GM21360 (cell line): ENCODE data around the gene NOX4.
"Not testable (repeated sequence)": the region's sequence is repeated elsewhere in the genome, so short reads cannot be mapped to it uniquely, and the experiment has no call there.

Experiments used
- ATAC-seq: cut with Tn5 transposase; IDR thresholded peaks from one replicate; pipeline ENCODE4 v1.9.1; 2021; ENCODE audit warnings: mild to moderate bottlenecking, moderate library complexity; ENCODE audit not compliant: unreplicated experiment

The NOX4 gene

DNA sequence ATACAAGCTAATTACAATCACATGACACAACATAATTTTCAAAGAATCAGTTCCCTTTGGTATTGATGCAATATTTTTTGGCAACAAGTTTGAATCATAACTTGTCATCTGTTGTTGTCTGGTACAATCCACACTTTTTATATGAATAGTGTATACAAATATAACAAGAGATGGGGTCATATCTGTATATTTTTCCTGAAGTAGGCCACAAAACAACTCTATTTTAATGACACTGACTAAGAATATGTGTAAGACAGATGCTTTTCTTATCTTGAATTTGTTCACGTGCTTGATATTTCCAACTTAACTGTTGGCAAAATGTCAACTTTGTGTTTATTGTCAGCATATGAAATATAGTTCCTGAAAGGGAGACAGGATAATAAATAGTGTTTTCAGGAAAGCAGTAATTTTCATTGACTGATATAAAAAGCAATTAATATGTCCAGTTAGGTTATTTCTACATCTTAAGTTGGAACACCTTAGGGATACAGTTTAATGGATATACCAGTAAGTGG is 27.9 kb downstream of the NOX4 start:
- ATAC-seq: no peak

DNA sequence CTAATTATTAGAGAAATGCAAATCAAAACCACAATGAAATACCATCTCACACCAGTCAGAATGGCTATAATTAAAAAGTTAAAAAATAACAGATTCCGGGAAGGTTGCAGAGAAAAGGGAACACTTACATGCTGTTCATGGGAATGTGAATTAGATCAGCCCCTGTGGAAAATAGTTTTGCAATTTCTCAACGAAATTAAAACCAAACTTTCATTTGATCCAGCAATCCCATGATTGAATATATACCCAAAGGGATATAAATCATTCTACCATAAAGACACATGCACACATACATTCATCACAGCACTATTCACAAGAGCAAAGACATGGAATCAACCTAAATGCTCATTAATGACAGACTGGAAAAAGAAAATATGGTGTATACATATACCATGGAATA is 32.5 kb downstream of the NOX4 start:
- no peak for ATAC-seq

DNA sequence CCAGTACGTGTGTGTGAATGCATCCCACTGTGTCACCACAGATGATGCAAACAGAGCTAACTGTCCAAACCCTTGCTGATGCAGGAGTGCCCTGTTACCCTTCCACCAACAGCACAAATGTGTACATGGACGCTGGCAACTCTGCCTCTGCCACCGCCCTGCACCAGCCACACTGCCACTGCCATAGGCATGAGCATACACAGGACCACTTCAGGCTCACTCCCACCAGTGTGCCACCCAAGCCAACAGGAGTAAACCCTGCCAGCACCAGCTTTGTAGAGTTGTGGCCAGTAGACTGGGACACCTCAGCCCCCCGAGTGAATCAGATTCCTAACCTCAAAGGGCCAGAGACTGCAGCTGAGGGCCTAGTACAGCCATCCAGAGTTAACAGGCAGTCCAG is 34.0 kb downstream of the NOX4 start:
- no peak for ATAC-seq

DNA sequence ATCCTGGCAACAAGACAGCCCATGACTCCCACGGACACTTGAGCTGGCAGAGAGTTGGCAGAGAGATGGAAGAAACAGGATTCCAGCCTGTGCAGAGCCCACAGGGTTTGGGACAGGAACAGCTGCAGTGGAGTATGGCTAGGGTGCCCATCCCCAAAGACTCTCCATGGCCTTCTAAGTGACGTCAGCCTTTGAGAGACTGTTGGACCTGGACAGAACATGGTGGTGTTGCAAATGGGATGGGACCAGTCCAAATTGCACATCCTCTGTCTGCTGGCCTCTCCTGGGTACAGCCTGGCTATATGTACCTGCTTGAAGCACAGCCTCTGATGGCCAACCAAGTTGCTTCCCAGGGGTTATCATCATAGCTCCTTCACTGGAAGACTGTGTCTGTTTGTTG is 34.5 kb downstream of the NOX4 start:
- ATAC-seq: no peak

DNA sequence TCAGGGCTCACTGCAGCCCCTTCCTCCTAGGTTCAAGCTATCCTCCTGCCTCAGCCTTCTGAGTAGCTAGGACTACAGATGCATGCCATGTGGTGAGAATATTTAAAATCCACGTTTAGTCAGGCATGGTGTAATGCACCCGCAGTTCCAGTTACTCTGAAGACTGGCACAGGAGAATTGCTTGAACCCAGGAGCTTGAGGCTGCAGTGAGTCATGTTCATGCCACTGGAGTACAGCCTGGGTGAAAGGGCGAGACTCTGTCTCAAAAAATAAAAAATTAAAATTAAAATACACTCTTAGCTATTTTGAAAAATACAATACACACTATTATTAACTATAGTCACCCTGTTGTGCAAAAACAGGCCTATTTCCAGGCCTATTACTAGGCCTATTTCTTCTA is 38.4 kb downstream of the NOX4 start:
- ATAC-seq: no peak

DNA sequence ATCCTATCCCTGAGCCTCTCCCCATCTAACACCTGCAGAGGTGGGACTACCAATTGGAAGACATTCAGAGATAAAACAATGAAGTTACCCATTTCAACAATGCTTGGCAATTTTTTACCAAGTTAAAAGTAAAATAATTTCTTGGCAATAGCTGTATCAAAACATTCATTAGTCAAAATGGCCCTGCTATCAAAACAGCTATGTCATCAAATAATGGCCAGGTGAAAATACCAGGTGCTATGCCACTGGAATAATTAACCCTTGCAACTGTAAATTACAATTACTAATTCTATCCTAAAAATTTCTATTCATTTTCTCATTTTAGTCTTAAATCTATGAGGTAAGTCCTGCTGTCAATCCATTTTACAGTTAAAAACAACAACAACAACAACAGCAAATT is 43.3 kb downstream of the NOX4 start:
- ATAC-seq: no peak

DNA sequence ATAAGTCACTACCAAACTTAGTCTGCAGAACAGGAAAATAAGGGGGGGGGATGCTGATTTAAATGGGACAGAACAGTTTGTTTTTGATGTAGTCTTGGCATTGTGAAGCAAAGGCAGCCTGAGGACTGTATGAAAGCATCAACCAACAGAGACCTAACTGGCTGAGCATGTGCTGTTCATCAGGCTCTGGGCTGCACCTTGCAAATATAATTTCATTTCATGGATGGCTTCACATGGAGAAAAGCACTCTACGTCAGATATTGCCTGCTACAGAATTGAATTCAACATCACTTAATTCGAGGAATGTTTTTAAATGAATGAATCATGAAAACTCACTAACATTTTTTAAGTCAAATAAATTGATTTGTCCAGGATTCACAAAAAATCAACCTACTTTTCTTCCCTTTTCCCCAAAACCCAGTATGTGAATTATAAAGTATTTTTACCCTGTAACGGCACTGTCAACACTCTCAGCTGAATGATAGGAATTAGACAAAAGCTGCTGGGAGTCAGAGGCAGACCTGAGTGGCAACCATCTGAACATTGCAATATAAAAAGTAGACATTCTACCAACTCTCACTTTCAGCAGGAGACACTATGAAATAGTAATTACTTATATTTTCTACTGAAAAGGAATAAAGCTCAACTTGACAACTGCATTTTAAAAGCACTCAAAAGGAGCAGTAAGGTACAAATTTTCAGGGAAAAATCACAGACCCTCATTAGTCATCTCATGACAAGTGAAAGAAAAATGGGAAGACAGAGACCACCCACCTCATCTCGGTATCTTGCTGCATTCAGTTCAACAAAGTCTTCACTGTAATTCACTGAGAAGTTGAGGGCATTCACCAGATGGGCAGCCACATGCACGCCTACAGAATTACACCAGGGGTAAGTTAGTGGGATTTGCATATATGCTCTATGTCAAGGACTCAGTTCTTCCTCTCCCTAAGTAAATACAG is 47.5 kb downstream of the NOX4 start:
- no peak for ATAC-seq

DNA sequence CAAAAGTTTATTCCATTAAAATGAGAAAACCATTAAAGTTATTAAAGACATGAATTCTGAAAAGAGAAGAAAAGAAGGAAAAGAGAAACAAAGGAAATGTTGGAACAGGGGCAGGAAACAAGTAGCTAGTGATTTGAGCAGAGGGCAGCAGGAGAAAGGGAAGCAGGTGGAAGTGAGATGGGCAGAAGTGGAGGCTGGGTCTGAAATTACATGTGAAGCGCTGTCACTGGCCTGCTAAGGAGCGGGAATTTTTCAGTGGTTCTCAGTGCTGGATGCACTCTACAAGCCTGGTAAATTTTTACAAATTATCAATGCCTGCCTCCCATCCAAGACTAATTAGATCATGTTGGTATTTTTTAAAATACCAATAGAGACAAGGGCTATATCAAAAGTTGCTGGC is 48.4 kb downstream of the NOX4 start:
- no peak for ATAC-seq

DNA sequence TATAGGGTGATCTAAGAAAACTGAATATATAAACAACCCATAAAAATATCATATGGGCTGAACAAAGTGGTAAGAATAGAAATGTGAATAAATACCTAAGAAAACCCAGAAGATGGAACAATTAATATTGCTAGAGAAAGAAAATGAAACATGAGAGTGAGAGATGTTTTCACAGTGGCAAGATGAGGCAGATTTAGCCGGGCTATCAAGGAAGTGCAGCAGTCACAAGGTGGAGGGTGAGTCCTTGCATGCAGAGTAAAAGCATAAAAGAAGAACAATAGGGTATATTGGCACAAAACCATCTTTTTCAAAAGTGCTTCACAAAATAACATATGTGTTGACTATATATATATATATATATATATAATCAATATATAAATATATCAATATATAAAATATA is 49.6 kb downstream of the NOX4 start:
- ATAC-seq: no peak

DNA sequence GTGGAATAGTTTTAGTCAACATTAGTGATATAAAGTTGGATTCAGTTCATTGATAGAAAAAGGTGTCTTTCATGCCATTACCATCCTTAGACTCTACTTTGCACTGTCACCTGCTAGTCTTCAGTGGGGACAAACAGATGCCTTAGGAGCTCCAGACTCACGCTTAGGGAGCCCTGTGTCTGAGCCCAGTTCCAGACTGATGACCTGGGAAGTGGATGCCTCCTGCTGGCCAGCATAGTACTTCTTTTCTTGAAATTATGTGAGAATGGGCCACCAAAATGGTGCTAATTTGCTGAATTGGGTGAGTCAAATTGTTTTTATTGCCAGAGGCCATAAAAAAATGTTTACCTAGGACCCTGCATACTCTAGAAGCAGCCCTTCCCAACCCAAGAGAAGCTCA is 53.9 kb downstream of the NOX4 start:
- ATAC-seq: no peak

DNA sequence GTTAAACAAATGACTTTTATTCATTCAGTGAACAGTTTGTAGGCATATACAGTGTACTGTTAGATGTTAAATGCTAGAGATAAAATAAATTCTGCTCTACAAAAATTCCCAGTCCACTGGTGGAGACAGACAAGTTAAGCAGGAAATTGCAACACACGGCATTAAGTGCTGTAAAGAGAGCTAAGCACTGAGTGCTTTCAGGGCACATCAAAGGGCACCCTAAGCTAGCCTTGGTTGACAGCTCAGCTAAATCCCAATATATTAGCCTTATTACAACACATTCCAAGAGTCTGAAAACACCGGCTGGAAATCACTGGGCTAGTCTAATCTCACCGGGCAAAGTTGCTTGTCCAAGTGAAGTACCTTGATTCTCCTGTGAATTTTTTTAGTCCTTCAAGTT is 55.1 kb downstream of the NOX4 start:
- ATAC-seq: no peak

DNA sequence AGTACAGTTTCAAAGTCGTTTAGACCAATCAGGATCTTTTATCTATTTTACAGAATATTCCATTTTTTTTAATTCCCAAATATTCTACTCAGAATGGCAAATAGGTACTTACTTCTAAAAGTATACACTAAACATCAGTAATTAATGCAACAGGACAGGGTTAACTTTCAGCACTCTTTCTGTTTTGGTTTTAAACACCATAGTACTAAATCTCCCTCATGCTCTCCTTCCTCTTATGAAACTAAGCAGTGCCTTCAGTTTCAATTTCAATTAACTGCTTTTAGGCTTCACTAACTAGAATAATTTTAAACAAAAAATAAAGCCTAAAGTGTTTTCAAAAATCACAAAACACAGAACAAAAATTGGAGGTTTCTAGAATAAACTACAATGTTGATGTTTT is 57.9 kb downstream of the NOX4 start:
- ATAC-seq: no peak

DNA sequence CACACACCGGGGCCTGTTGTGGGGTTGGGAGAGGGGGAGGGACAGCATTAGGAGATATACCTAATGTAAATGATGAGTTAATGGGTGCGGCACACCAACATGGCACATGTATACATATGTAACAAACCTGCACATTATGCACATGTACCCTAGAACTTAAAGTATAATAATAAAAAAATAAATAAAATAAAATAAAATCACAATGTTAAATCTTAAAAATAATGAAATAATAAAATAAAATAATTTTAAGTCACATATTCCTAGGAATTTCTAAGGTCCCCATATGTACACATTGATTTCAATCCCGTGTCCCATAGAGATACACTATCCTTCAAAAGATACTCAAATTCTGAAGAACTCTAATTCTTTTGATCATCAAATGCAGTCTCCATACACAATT is 59.0 kb downstream of the NOX4 start:
- ATAC-seq: not testable (repeated sequence)

DNA sequence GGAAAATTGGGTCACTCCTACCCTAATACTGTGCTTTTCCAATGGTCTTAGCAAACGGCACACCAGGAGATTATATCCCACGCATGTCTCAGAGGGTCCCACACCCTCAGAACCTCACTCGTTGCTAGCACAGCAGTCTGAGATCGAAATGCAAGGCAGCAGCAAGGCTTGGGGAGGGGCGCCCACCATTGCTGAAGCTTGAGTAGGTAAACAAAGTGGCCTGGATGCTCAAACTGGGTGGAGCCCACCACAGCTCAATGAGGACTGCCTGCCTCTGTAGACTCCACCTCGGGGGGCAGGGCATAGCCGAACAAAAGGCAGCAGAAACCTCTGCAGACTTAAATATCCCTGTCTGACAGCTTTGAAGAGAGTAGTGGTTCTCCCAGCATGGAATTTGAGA is 64.7 kb downstream of the NOX4 start:
- ATAC-seq: not testable (repeated sequence)

DNA sequence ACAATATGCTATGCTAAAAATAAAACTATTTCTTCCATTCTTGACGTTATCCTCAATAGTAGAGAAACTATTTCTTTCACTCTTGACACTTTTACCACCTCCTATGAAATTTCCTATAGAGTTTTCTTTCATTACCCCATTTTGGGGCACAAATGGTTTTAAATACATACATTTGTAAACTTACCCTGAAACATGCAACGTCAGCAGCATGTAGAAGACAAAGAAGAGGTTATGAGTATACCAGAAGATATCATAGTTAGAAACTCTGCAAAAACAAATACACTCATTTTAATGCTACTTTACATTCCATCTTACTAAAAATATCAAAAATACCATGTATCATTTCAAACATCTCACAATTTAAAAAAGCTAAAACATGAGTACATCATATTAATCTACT is 69.5 kb downstream of the NOX4 start:
- ATAC-seq: no peak

DNA sequence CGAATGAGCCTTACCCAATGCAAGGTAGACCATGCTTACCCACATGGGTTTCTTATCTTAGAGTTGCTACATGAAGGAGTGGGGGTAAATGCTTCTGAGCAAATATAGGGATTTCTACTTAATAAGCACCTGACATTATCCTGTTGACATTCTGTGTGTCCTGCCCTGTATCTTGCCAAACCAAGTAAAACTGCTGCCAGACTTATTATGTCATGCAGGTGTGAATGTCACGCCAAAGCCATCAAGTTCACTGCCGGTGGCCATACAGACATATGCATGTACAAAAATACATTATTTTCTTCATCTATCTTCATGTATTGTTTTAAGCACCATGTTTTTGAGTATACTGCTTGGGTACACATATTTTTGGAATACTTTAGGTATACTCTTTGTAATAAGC is 70.2 kb downstream of the NOX4 start:
- no peak for ATAC-seq

DNA sequence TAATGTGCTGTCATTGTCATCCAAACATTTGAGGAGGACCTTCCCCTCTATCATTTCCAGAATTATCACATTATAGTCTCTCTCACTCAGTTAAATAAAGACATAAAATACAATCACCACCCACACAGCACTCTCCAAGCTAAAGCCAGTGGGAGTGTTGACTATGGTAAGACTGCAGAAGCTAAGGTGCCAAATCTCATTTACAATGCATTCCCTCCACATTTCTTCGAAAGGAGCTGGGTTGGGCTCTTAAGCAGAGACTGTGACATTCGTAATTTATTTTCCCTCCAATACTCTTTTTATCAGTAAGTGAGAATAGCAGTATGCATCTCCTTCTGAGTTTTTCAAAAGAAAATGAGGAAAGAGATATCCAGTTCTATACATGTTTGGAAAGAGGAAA is 74.2 kb downstream of the NOX4 start:
- no peak for ATAC-seq

DNA sequence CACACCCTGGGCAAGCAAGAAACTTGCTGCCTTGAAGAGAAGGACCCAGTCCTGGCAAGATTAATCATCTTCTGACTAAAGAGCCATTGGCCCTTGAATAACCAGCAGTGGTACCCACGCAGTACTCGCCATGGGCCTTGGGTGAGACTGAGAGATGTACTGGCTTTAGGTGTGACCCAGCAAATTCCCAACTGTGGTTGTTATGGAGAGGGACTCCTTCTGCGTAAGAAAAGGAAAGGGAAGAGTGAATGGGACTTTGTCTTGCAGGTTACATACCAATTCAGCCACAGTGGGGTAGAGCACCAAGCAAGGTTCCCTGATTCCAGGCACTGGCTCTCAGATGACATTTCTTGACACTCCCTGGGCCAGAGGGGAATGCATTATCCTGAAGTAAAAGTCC is 80.1 kb downstream of the NOX4 start:
- ATAC-seq: not testable (repeated sequence)

DNA sequence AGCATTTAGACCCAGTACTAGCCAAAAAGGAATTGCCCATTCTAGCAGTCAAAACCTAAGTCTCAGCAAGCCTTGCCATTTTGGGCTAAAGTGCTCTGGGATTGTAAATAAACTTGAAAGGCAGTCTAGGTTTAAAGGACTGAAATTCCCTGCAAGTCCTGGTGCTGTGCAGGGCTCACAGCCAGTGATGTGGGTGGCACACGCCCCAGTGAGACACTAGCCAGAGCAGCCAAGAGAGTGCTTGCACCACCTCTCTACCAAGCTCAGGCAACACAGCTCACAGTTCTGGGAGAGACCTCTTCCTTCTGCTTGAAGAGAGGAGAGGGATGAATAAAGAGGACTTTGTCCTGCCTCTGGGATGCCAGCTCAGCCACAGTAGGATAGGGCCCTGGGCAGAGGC is 80.5 kb downstream of the NOX4 start:
- ATAC-seq: not testable (repeated sequence)

DNA sequence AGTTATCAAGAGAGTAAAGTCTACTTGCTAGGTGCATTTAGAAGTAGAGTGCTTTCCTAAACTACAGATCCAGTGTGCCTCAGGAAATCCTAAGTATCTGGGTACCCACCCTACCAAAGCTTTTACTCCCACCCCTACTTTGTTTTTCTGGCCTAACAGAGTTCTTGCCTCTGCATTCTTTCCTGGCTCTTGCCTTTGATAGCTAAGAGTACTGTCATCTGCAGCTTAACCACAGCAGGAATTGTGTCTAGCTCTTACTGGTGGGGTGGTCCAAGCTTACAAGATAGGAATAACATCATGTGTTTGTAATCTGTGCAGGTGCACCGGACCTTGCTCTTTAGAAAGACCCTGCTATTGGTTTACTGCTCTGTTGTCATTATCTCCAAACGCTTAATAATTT is 82.7 kb downstream of the NOX4 start:
- ATAC-seq: not testable (repeated sequence)

DNA sequence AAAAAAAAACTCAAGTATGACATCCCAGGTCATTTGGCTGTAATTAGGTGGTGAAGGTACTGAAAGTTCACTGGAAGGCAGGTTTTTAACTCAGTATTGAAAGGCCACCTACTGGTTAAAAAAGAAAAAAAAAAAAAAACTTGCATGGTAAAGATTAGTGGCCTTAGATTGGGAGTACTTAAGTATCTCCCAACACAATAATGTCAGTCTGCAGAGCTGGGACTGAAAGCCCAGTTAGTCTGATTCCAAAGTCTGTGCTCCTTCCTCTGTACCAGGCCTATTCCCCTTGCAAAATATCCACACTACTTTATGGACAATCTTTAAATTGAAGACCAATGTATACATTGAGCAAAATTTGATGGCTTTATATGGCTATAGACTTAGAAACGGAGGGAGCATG is 85.5 kb downstream of the NOX4 start:
- no peak for ATAC-seq

DNA sequence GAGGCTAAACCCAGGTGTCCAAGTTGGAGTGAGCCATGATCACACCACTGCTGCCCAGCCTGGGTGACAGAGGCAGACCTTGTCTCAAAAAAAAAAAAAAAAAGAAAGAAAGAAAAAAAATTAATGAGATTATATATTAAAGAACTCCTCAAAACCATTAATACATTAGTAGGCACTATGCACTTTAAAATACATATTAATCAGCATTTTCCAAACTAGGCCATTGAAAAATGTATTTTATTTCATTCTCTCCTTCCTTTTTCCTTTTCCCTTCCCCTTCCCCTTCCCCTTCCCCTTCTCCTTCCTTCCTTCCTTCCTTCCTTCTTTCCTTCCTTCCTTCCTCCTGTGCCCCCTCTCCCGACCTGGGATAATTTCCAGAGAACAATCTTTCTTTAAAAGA is 99.5 kb downstream of the NOX4 start:
- not testable (repeated sequence) for ATAC-seq

DNA sequence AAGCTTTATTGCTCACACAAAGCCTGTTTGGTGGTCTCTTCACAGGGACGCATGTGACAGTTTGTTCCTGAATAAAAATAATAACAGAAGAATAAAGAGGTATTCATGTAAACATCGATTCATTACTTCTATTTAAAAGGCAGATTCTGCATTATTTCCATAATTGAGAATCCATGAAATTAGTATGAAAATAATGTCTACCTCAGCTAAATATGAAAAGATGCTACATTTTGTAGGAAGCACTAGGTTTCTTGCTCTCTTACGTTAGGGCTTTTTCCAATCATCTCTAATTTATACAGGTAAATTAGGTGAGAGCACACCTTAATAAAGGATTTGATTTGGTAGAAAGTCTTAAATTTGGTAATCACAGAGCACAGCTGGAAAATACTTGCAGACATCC is 103.7 kb downstream of the NOX4 start:
- ATAC-seq: not testable (repeated sequence)
